Measurements from ENCODE around the gene PET100.

The PET100 gene

DNA sequence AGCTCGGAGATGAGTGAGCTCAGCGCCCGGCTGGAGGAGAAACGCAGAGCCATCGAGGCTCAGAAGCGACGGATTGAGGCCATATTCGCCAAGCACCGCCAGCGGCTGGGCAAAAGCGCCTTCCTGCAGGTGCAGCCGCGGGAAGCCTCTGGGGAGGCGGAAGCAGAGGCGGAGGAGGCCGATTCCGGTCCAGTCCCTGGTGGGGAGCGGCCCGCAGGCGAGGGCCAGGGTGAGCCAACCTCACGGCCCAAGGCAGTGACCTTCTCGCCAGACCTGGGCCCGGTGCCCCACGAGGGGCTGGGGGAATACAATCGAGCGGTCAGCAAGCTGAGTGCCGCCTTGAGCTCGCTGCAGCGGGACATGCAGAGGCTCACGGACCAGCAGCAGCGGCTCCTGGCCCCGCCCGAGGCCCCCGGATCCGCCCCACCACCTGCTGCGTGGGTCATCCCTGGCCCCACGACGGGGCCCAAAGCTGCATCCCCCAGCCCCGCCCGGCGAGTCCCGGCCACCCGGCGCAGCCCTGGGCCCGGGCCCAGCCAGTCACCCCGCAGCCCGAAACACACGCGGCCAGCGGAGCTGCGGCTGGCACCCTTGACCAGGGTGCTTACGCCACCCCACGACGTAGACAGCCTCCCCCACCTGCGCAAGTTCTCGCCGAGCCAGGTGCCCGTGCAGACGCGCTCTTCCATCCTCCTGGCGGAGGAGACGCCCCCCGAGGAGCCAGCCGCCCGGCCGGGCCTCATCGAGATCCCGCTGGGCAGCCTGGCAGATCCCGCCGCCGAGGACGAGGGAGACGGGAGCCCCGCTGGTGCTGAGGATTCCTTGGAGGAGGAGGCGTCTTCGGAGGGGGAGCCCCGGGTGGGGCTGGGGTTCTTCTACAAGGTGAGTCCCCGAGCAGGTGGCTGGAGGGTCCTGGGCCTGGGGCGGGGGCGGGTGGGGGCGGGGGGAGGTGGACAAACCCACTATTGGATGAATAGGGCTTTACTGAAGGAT lies 17.0 kb upstream of the PET100 start:
- Histone ChIP-seq H3K27me3 (ENCODE audit: control insufficient read depth, insufficient read depth, low read length, poor library complexity, severe bottlenecking) (no peaks in the 10 kb centered on the region), H3K36me3 (ENCODE audit: control insufficient read depth, insufficient read depth, low read length) (no peaks in the 10 kb centered on the region), H3K9me3 (ENCODE audit: control insufficient read depth, low read length) (no peaks in the 10 kb centered on the region), H3K4me1 (ENCODE audit: control insufficient read depth, insufficient read depth, low read length) (no peaks in the 10 kb centered on the region), H3K27ac (ENCODE audit: insufficient read depth, low read depth, low read length, poor library complexity, severe bottlenecking) (no peak overlapping the region), H3K4me3 (ENCODE audit: insufficient read depth, low read depth, low read length) (no peak overlapping the region)
- 94 to 96% methylated on average over 77 of the region's 81 CpGs for WGBS, 2 experiments

DNA sequence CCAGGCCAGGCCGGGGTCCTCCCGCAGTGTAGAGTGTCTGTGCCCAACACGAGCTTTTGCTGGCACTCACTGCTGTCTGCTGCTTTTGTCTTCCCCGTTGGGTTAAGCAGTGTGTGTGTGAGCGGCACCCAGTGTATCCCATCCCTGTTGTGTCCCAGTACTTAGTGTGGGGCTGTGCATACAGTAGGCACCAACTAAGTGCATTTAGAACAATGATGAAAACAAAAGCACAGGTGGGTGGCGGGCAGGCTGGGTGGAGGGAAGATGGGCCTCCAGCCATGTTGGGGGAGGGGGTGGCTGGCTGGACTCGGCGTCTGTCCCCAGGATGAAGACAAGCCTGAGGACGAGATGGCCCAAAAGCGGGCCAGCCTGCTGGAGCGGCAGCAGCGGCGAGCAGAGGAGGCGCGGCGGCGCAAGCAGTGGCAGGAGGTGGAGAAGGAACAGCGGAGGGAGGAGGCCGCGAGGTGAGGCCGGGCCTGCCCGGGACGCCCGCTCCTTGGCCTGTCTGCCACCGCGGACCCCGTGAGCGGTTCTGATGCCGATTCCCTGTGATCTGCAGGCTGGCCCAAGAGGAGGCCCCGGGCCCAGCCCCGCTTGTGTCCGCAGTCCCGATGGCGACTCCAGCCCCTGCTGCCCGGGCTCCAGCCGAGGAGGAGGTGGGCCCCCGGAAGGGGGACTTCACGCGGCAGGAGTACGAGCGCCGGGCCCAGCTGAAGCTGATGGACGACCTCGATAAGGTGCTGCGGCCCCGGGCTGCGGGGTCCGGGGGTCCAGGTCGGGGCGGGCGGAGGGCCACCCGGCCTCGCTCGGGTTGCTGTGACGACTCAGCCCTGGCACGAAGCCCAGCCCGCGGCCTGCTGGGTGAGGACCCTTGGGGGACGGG lies 14.5 kb upstream of the PET100 start:
- Histone ChIP-seq H3K4me1 (ENCODE audit: control insufficient read depth, insufficient read depth, low read length) (no peaks in the 10 kb centered on the region), H3K4me3 (ENCODE audit: insufficient read depth, low read depth, low read length) (no peak overlapping the region), H3K9me3 (ENCODE audit: control insufficient read depth, low read length) (no peaks in the 10 kb centered on the region), H3K27me3 (ENCODE audit: control insufficient read depth, insufficient read depth, low read length, poor library complexity, severe bottlenecking) (no peaks in the 10 kb centered on the region), H3K36me3 (ENCODE audit: control insufficient read depth, insufficient read depth, low read length) (no peaks in the 10 kb centered on the region), H3K27ac (ENCODE audit: insufficient read depth, low read depth, low read length, poor library complexity, severe bottlenecking) (no peak overlapping the region)
- 95% methylated on average over 59 of the region's 59 CpGs for WGBS, 2 experiments

DNA sequence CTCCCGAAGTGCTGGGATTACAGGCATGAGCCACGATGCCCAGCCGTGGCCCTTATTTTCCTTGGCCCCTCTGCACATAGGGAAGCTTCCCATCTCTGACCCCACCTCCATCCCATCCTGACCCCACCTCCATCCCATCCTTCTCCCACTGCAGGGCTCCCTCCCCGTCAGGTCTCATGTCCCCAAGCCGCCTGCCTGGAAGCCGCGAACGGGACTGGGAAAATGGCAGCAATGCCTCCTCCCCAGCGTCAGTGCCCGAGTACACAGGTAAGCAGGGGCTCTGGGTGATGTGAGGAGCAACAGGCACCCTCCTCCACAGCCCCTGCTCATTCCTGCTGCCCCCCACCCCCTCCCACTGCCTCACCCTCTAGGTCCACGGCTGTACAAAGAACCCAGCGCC lies 12.4 kb upstream of the PET100 start:
- Histone ChIP-seq H3K4me1 (ENCODE audit: control insufficient read depth, insufficient read depth, low read length) (no peaks in the 10 kb centered on the region), H3K4me3 (ENCODE audit: insufficient read depth, low read depth, low read length) (no peak overlapping the region), H3K36me3 (ENCODE audit: control insufficient read depth, insufficient read depth, low read length) (peaks cover 12% of the 10 kb centered on the region), H3K27ac (ENCODE audit: insufficient read depth, low read depth, low read length, poor library complexity, severe bottlenecking) (no peak overlapping the region), H3K27me3 (ENCODE audit: control insufficient read depth, insufficient read depth, low read length, poor library complexity, severe bottlenecking) (no peaks in the 10 kb centered on the region), H3K9me3 (ENCODE audit: control insufficient read depth, low read length) (no peaks in the 10 kb centered on the region)
- 89 to 96% methylated on average over 12 of the region's 12 CpGs for WGBS, 2 experiments

DNA sequence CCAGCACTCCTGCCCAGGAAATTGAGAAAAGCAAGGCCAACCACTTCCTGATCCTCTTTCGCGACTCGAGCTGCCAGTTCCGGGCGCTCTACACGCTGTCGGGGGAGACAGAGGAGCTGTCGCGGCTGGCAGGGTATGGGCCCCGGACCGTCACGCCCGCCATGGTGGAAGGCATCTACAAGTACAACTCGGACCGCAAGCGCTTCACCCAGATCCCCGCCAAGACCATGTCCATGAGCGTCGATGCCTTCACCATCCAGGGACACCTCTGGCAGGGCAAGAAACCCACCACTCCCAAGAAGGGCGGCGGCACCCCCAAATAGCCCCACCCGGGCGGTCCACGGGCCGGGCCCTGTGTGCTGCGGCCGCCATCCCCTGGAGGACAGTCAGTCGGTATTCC lies 11.9 kb upstream of the PET100 start:
- Histone ChIP-seq H3K27me3 (ENCODE audit: control insufficient read depth, insufficient read depth, low read length, poor library complexity, severe bottlenecking) (no peaks in the 10 kb centered on the region), H3K4me3 (ENCODE audit: insufficient read depth, low read depth, low read length) (no peak overlapping the region), H3K36me3 (ENCODE audit: control insufficient read depth, insufficient read depth, low read length) (peaks cover 15% of the 10 kb centered on the region), H3K27ac (ENCODE audit: insufficient read depth, low read depth, low read length, poor library complexity, severe bottlenecking) (no peak overlapping the region), H3K4me1 (ENCODE audit: control insufficient read depth, insufficient read depth, low read length) (no peaks in the 10 kb centered on the region), H3K9me3 (ENCODE audit: control insufficient read depth, low read length) (no peaks in the 10 kb centered on the region)
- 96% methylated on average over 28 of the region's 28 CpGs for whole genome bisulfite sequencing, 2 experiments

GRCh38 chr19:7618348-7618747 lies 11.2 kb upstream of the PET100 start:
- peaks cover 21% of the 10 kb centered on the region for H3K36me3 ChIP-seq (ENCODE audit: control insufficient read depth, insufficient read depth, low read length)
- H3K27ac ChIP-seq (ENCODE audit: insufficient read depth, low read depth, low read length, poor library complexity, severe bottlenecking) = no peak overlapping the region
- WGBS, 2 experiments = 94 to 96% methylated on average over 4 of the region's 4 CpGs
- H3K4me3 ChIP-seq (ENCODE audit: insufficient read depth, low read depth, low read length) = no peak overlapping the region
- no peaks in the 10 kb centered on the region for H3K9me3 ChIP-seq (ENCODE audit: control insufficient read depth, low read length)
- H3K4me1 ChIP-seq (ENCODE audit: control insufficient read depth, insufficient read depth, low read length) = no peaks in the 10 kb centered on the region
- H3K27me3 ChIP-seq (ENCODE audit: control insufficient read depth, insufficient read depth, low read length, poor library complexity, severe bottlenecking) = no peaks in the 10 kb centered on the region

DNA sequence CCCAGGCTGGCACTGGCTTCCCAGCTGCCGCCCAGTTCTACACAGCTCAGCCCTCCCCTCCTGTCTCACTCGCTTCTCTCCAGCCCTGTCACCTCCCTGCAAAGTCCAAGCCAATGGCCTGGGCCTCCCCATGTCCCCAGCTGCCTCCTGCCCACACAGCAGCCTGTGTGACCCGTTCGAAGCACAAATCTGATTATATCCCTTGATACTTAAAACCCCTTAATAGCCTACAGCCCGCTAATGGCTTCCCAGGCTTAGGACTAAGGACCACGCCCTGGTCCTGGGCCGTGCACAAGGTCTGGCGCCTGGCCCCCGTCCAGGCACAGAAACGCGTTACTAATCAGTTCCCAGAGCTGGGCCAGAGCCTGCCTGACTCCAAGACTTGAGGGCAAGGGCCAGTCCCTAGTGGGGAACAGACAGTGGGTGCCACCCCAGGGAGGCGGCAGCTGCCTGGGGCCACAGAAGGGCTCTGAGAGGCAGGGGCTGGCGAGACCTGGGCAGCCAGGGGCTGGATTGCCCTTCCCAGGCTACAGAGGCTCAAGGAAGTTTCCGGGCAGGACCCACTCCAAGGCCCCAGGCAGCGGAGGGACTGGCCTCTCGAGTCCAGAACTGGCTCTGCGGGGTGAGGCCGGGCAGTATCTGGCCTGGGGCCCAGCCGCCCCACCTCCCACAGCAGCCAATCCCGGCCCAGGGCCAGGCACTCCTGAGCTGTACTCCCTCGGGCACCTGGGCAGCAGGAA lies 10.7 kb upstream of the PET100 start:
- WGBS, 2 experiments = 94% methylated on average over 21 of the region's 21 CpGs
- no peak overlapping the region for H3K27ac ChIP-seq (ENCODE audit: insufficient read depth, low read depth, low read length, poor library complexity, severe bottlenecking)
- peaks cover 26% of the 10 kb centered on the region for H3K36me3 ChIP-seq (ENCODE audit: control insufficient read depth, insufficient read depth, low read length)

GRCh38 chr19:7619671-7620441 lies 9.7 kb upstream of the PET100 start:
- Histone ChIP-seq H3K4me3 (ENCODE audit: insufficient read depth, low read depth, low read length) (no peak overlapping the region), H3K4me1 (ENCODE audit: control insufficient read depth, insufficient read depth, low read length) (no peaks in the 10 kb centered on the region), H3K9me3 (ENCODE audit: control insufficient read depth, low read length) (no peaks in the 10 kb centered on the region), H3K36me3 (ENCODE audit: control insufficient read depth, insufficient read depth, low read length) (peaks cover 26% of the 10 kb centered on the region), H3K27me3 (ENCODE audit: control insufficient read depth, insufficient read depth, low read length, poor library complexity, severe bottlenecking) (no peaks in the 10 kb centered on the region), H3K27ac (ENCODE audit: insufficient read depth, low read depth, low read length, poor library complexity, severe bottlenecking) (no peak overlapping the region)
- WGBS, 2 experiments = 96% methylated on average over 48 of the region's 48 CpGs

More for the DNA sequence above, 10.7 kb upstream of the PET100 start:
- Histone ChIP-seq H3K27me3 (ENCODE audit: control insufficient read depth, insufficient read depth, low read length, poor library complexity, severe bottlenecking) (no peaks in the 10 kb centered on the region), H3K4me3 (ENCODE audit: insufficient read depth, low read depth, low read length) (no peak overlapping the region), H3K4me1 (ENCODE audit: control insufficient read depth, insufficient read depth, low read length) (no peaks in the 10 kb centered on the region), H3K9me3 (ENCODE audit: control insufficient read depth, low read length) (no peaks in the 10 kb centered on the region)

DNA sequence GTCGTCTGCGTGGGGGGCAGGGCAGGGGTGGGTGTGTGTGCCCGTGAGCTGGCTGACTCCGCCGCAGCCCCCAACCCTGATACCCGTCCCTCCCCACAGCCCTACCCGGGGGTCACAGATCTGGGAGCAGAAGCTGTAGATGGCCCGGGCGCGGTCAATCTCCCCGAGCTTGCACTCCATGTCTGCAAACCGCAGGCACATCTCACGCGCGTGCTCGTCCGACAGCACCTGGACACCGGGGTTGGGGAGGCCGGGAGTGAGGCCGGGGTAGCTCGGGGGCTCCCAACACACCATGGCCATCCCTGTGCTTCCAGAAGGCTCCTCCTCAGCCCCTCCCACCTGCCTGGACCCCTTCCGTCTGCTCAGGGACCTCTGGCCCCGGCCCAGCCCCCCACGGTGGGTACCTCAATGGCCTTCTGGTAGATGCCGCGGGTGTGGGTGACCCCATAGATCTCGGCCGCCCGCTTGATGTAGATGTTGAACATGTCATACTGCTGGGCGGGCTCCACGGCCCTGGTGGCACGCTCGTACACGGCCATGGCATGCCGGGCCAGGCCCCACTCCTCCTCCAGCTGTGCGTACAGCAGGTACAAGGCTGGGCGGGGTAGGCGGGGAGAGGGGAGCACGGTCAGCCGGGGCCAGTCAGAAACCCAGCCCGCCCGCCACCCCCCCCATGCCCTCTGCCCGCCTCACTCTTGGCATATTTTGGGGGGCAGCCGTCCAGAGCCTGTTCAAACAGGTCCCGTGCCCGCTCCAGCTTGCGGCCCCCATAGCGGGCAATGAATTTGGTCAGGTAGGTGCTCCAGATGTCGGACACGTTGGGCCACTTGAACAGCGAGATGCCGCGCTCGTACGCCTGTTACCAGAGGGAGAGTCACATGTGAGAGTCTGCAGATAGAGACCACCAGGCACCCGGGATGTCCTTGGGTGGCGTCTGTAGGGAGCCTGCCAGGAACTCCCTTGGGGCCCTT lies 8.9 kb upstream of the PET100 start:
- peaks cover 28% of the 10 kb centered on the region for H3K36me3 ChIP-seq (ENCODE audit: control insufficient read depth, insufficient read depth, low read length)

More for the DNA sequence above, 8.9 kb upstream of the PET100 start:
- Histone ChIP-seq H3K9me3 (ENCODE audit: control insufficient read depth, low read length) (no peaks in the 10 kb centered on the region), H3K4me1 (ENCODE audit: control insufficient read depth, insufficient read depth, low read length) (no peaks in the 10 kb centered on the region), H3K4me3 (ENCODE audit: insufficient read depth, low read depth, low read length) (no peak overlapping the region), H3K27me3 (ENCODE audit: control insufficient read depth, insufficient read depth, low read length, poor library complexity, severe bottlenecking) (no peaks in the 10 kb centered on the region), H3K27ac (ENCODE audit: insufficient read depth, low read depth, low read length, poor library complexity, severe bottlenecking) (no peak overlapping the region)
- WGBS, 2 experiments = 94 to 96% methylated on average over 57 of the region's 57 CpGs

Measured in ectodermal cell (in vitro differentiated cells).